Lower leg skin (tissue), 3 donors: ENCODE data around the gene MAP6.

Experiments used
- CTCF ChIP-seq, 3 donors: fragments of 450-650 bp; IDR thresholded peaks; one replicate each; pipeline ENCODE4 v1.5.1; 2016; ENCODE audit warnings: antibody characterized with exemption in 3 of 3, mild to moderate bottlenecking in 3 of 3, moderate library complexity in 2 of 3
- POLR2A ChIP-seq, 2 donors: fragments of 450-650 bp; IDR thresholded peaks; one replicate each; pipeline ENCODE4 v1.6.1; 2016 to 2017; ENCODE audit warnings: antibody characterized with exemption in 2 of 2, mild to moderate bottlenecking in 1 of 2, moderate library complexity in 1 of 2

- TF ChIP-seq CTCF (IDR thresholded peaks at IDR 0.05) (no peak), POLR2A (IDR thresholded peaks at IDR 0.05) (no peak)
These were observed 68.5 kb downstream of the MAP6 start for GRCh38 chr11:75600356-75600755.
